GM18951 (cell line): ENCODE results near the gene TRIOBP.
"Not testable (repeated sequence)": the region's sequence is repeated elsewhere in the genome, so short reads cannot be mapped to it uniquely, and the experiment has no call there.

Source experiments
- POLR2A ChIP-seq: IDR thresholded peaks from 4 replicates; pipeline ENCODE4 v1.6.1; 2011; ENCODE audit warnings: mild to moderate bottlenecking; ENCODE audit not compliant: insufficient read length, insufficient read depth; ENCODE audit errors: extremely low read depth
- in situ Hi-C: fragments of 300-500 bp; cut with MboI; formaldehyde crosslinking; loops from one replicate; pipeline ENCODE4 v1.12.0; 2022; ENCODE audit warnings: low sequenced_read_pairs, mixed read lengths, inconsistent platforms; ENCODE audit not compliant: unreplicated experiment

Gene TRIOBP

DNA sequence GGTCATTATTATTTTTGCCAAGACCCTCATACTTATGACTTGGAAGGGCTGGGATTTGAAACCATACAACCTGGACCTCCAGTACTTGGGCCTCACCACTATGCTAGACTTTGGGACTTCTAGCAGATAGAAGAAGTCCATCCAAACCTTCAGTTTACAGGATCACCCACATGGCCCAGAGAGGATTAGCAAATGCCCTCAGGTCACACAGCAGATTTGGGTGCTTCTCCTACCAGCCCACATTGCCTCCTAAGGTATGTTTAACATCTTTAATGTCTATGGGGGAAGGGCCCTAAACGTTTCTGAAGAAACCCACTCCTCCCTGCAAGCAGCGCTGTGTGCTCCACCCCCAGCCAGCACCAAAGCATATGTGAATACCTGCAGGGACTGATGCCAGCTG is 93.4 kb downstream of the TRIOBP start:
- in situ Hi-C loops = no loop called here
- TF ChIP-seq POLR2A = no peak

DNA sequence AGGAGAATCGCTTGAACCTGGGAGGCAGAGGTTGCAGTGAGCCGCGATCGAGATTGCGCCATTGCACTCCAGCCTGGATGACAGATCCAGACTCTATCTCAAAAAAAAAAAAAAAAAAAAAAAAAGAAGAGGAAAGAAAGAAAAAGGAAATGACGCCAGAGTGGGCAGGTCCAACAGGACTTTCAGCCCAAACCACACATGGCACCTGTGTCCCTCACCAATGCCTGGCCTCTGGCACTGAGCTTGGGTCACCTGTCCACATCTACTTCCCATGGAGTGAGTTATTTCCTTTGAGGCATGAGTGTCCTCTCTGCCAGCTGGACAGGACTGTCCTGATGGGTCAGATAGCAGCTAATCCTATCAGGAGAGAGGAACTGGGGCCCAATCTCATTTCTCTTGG is 95.6 kb downstream of the TRIOBP start:
- in situ Hi-C loops = no loop called here
- TF ChIP-seq POLR2A = no peak

GRCh38 chr22:37794376-37794775 is 97.5 kb downstream of the TRIOBP start:
- in situ Hi-C loops = no loop called here
- TF ChIP-seq POLR2A = no peak

GRCh38 chr22:37796079-37796478 is 99.2 kb downstream of the TRIOBP start:
- in situ Hi-C loops = no loop called here
- TF ChIP-seq POLR2A = no peak

- in situ Hi-C loops = not testable (repeated sequence)
These were observed 100.4 kb downstream of the TRIOBP start for GRCh38 chr22:37797259-37797658.

GRCh38 chr22:37797874-37798500 is 101.1 kb downstream of the TRIOBP start:
- in situ Hi-C loops = no loop called here
- TF ChIP-seq POLR2A = no peak

GRCh38 chr22:37799979-37800378 is 103.1 kb downstream of the TRIOBP start:
- in situ Hi-C loops = not testable (repeated sequence)

GRCh38 chr22:37801946-37802309 is 105.1 kb downstream of the TRIOBP start:
- TF ChIP-seq POLR2A = no peak
- in situ Hi-C loops = no loop called here

DNA sequence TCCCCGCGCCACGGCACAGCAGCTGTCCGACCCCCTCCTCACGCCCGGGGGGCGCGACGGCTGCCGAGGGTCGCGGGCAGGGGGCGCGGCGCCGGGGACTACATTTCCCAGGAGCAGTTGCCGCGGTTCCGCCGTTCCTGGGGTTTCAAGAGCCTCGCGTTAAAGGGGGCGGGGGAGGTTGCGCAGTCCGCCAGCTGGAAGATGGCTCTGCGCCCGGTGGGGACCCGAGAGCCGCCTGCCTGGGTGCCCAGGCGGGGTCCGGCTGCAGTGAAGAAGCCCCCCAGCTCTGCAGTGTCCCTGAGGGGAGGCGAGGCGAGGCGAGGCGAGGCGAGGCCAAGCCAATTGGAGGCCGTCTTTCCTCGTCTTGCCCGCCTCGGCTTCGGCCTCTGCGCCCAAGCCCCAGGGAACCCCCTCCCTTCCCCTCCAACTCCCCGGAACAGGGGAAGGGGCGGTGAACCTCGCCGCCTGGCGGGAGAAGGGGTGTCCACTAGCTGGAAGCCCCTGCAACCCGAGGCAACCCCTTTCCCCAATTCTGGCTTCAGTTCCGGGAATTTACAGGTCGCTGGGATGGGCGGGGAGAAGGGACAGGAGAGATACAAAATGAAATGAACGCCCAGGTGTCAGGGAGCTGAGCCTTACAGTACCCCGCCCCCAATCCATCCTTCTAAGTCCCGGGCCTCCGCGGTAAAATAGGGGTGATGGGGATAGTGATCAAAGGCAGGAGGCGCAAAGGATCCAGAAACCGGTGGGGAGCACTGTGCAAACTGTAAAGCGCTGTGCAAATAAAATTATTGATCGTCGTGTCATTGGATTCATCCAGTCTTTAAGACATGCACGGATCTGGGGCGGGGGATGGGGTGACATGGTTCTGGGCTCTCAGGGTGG is 105.7 kb downstream of the TRIOBP start:
- no peak for TF ChIP-seq POLR2A
- in situ Hi-C loops = no loop called here

DNA sequence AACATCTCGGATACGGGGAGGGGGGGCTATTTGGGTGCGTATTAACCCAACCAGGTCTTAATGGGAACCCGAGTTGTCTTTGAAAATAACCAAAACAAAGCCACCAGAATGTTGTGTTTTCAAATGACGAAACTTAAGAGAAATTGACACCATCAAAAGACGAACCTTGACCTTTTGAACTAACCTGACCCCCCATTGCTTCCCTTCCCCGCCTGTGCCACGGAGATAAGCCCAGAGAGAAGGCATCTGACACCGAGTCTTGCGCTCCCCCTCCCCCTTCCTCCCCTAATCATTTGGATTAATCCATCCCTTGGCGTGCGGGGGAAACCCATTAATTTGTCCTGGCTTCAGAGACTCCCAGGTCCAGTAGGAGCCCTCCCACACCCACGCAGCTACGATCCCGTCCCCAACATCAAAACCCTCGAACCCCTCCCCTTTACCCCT is 106.4 kb downstream of the TRIOBP start:
- TF ChIP-seq POLR2A = no peak
- in situ Hi-C loops = no loop called here

DNA sequence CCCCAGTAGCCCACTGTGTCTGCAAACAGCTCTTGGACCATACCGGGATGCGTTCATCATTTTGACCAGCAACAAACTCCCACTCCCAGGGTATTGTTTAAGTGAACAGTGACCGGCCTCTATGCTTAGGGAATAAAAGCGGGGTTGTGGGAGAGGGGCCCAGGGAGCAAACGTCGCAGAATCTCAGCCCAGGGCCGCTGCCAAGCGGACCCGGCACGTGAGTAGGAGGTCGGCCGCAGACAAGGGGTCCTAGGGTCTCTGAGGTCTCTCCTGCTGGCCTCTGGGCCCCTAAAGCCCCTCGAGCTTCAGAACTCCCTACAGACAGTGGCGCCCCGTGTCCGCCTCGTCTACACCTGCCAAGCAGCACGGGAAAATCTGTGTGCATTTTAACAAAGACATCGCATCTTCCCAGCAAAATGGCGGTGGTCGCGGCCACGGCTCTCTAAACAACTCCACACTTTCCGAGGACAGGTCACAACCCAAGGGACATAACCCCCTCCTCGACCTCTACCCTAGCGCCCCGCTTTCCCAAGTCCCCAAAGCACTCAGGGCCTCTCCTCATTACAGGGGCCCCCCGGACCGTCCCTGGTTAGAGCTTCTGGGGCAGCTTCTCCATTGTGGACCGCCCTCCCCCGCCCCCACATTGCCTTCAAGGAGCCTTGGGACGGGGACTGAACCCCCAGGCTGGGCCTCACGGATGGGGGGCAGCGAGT is 106.9 kb downstream of the TRIOBP start:
- in situ Hi-C loops = no loop called here
- TF ChIP-seq POLR2A = no peak

GRCh38 chr22:37804352-37804880 is 107.6 kb downstream of the TRIOBP start:
- in situ Hi-C loops = no loop called here

GRCh38 chr22:37804881-37805809 is 108.3 kb downstream of the TRIOBP start:
- in situ Hi-C loops = no loop called here
- TF ChIP-seq POLR2A = peak; percentile 36

More at GRCh38 chr22:37804352-37804880, 107.6 kb downstream of the TRIOBP start:
- no peak for TF ChIP-seq POLR2A

DNA sequence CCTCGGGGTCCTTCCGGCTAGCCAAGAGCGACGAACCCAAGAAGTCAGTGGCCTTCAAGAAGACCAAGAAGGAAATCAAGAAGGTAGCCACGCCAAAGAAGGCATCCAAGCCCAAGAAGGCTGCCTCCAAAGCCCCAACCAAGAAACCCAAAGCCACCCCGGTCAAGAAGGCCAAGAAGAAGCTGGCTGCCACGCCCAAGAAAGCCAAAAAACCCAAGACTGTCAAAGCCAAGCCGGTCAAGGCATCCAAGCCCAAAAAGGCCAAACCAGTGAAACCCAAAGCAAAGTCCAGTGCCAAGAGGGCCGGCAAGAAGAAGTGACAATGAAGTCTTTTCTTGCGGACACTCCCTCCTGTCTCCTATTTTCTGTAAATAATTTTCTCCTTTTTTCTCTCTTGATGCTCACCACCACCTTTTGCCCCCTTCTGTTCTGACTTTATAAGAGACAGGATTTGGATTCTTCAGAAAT is 109.0 kb downstream of the TRIOBP start:
- no peak for TF ChIP-seq POLR2A
- in situ Hi-C loops = no loop called here
